Nephron progenitor cell (in vitro differentiated cells): ENCODE data around the gene ERG.

Source experiments
- DNase-seq: peaks from one replicate; pipeline ENCODE4 v3.0.0; 2021
- H3K27ac Mint-ChIP-seq: 2 replicates; pipeline ENCODE4 v1.8.0; 2021; ENCODE audit warnings: mild to moderate bottlenecking, moderate library complexity, mixed read lengths
- H3K27me3 Mint-ChIP-seq: 2 replicates; pipeline ENCODE4 v1.8.0; 2021; ENCODE audit warnings: mild to moderate bottlenecking, low read depth, mixed read lengths; ENCODE audit not compliant: poor library complexity
- H3K36me3 Mint-ChIP-seq: 2 replicates; pipeline ENCODE4 v1.8.0; 2021; ENCODE audit warnings: low read depth, mixed read lengths
- H3K4me1 Mint-ChIP-seq: 2 replicates; pipeline ENCODE4 v1.8.0; 2021; ENCODE audit warnings: mixed read lengths
- H3K4me3 Mint-ChIP-seq: 2 replicates; pipeline ENCODE4 v1.8.0; 2021; ENCODE audit warnings: mild to moderate bottlenecking, moderate library complexity, mixed read lengths
- H3K9me3 Mint-ChIP-seq: 2 replicates; pipeline ENCODE4 v1.8.0; 2021; ENCODE audit warnings: mild to moderate bottlenecking, moderate library complexity, mixed read lengths
- TF ChIP-seq, protein P1 (sequence below): fragments of 200-600 bp; sonication (generic); IDR thresholded peaks from 2 replicates; pipeline ENCODE4 v1.5.0; 2021; ENCODE audit warnings: antibody characterized with exemption

The ERG gene

DNA sequence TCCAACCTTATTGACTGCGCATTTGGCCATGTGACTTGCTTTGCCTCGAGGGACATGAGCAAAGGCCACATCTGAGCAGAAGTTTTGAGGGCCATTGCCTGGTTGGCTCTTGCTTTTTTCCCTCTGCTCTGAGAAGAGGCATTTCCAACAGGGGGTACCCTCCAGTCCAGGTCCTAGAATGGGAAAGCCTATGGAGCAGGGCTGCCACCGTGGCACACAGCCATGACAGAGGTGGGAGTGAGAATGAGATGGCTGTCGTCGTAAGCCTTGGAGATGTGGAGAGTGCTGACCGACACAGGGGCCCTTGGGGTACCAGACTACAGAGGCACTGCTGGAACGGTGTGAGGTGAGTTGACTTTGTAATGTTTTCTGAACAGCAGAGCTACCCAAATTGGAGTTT, 138.4 kb downstream of the ERG start:
- Mint-ChIP-seq H3K36me3 (no peaks in the 10 kb centered on the region), H3K27me3 (peaks cover 17% of the 10 kb centered on the region), H3K4me1 (peaks cover 15% of the 10 kb centered on the region), H3K4me3 (no peak overlapping the region), H3K27ac (no peak overlapping the region), H3K9me3 (no peaks in the 10 kb centered on the region)
- DNase-seq = no peak
- TF ChIP-seq, protein P1, sequence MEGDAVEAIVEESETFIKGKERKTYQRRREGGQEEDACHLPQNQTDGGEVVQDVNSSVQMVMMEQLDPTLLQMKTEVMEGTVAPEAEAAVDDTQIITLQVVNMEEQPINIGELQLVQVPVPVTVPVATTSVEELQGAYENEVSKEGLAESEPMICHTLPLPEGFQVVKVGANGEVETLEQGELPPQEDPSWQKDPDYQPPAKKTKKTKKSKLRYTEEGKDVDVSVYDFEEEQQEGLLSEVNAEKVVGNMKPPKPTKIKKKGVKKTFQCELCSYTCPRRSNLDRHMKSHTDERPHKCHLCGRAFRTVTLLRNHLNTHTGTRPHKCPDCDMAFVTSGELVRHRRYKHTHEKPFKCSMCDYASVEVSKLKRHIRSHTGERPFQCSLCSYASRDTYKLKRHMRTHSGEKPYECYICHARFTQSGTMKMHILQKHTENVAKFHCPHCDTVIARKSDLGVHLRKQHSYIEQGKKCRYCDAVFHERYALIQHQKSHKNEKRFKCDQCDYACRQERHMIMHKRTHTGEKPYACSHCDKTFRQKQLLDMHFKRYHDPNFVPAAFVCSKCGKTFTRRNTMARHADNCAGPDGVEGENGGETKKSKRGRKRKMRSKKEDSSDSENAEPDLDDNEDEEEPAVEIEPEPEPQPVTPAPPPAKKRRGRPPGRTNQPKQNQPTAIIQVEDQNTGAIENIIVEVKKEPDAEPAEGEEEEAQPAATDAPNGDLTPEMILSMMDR = no peak

DNA sequence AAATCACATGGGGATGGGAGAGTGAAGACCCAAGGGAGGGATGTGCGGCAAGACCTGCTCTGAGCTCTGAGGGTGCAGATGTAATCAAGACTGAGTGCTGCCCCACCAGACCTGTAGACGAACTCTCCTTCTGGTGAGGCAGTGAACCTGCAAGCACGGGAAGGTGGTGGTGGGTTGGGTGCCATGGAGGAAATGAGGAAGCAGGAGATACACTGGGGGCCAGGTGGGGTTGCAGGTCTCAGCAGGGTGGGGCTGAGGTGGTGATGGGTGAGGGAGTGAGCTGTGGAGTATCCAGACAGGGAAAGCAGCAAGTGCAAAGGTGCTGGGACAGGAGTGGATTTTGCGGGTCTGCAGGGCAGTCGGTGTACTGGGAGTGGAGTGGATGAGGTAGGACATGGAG, 139.2 kb downstream of the ERG start:
- Mint-ChIP-seq H3K4me1 (peaks cover 20% of the 10 kb centered on the region), H3K36me3 (no peaks in the 10 kb centered on the region), H3K27me3 (peaks cover 18% of the 10 kb centered on the region), H3K27ac (no peak overlapping the region), H3K4me3 (no peak overlapping the region), H3K9me3 (no peaks in the 10 kb centered on the region)
- no peak for DNase-seq
- TF ChIP-seq, protein P1 = no peak

DNA sequence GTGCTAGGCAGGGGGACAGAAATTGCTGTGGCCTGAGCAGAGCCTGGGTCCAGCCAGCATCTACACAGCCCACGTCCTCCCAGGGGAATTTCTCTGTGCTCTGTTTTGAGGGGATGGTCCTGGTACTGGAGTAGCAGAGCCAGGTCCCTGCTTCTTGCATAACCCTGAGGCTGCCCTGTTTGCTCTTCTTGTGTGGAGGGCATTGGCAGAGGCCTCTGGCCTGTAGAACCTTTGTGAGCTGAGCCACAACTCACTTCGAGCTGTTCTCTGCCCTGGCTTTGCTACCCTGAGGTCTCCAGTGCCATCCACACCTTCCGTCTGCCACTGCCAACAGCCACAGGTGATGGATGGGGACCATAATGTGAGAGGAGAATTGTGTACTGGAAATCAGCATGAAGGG, 139.6 kb downstream of the ERG start:
- H3K36me3 Mint-ChIP-seq = no peaks in the 10 kb centered on the region
- H3K27me3 Mint-ChIP-seq = peaks cover 18% of the 10 kb centered on the region
- H3K27ac Mint-ChIP-seq = no peak overlapping the region

DNA sequence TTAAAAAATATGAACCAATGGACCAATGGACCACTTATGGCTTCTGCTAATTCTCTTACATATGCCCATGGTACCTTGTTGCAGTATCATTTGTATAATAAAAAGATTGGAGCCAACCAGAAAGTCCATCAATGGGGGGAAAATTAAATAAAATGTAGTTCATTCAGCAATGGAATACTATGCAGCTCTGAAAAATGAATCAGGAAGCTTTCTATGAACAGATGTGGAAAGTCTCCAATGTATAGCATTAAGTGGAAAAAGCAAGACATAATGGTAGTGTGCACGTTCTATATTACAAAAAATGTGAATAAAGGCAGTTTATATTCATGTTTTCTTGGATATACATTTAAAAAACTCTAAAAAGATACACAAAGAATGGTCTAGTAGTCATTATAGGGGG, 140.2 kb downstream of the ERG start:
- Mint-ChIP-seq H3K36me3 (no peaks in the 10 kb centered on the region), H3K9me3 (no peaks in the 10 kb centered on the region), H3K27me3 (peaks cover 18% of the 10 kb centered on the region), H3K4me3 (no peak overlapping the region), H3K4me1 (peaks cover 29% of the 10 kb centered on the region), H3K27ac (no peak overlapping the region)
- no peak for DNase-seq
- TF ChIP-seq, protein P1 = no peak

More for the DNA sequence above, 139.6 kb downstream of the ERG start:
- no peak for DNase-seq
- TF ChIP-seq, protein P1 = no peak
- H3K4me3 Mint-ChIP-seq = no peak overlapping the region
- H3K9me3 Mint-ChIP-seq = no peaks in the 10 kb centered on the region
- H3K4me1 Mint-ChIP-seq = peaks cover 24% of the 10 kb centered on the region

DNA sequence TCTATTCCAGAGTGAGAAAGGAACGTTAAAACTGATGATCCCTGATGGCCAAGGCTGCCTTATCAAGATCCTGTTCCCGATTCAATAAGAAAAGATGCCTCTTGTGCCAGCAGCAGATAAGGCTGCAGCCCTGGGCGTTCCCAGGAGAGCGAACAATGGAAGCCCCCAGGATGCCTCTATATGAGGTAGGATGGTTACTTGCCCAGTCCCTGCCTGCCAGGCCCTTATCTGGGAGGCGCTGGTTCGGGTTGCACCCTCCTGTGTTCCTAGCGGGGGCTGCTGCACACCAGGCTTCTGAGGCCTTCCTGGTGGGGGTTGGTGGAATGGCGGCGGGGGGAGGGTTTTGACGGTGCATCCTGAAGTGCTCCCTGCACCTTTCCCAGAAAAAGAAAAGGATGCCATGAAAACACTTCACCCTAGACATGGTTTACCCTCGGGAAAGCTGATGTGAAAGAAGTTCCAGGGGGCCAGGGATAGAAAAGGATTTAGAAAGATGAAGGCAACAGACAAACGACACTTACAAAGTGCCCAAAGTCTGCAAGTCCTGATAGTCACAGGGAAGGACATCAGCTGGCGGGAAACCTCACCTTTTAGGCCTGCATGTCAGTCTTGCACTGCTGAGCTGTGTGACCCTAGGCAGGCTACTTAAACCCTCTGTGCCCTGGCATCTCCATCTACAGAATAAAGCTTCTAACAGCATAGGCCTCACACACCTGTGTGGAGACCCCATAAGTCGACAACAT, 141.2 kb downstream of the ERG start:
- no peak overlapping the region for H3K27ac Mint-ChIP-seq
- H3K4me3 Mint-ChIP-seq = no peak overlapping the region
- no peaks in the 10 kb centered on the region for H3K36me3 Mint-ChIP-seq
- peaks cover 40% of the 10 kb centered on the region for H3K4me1 Mint-ChIP-seq
- DNase-seq = no peak
- H3K9me3 Mint-ChIP-seq = no peaks in the 10 kb centered on the region
- H3K27me3 Mint-ChIP-seq = peaks cover 18% of the 10 kb centered on the region
- TF ChIP-seq, protein P1 = no peak
